ENCODE measurements around the gene DNAJA2.
"Not testable (repeated sequence)": the region's sequence is repeated elsewhere in the genome, so short reads cannot be mapped to it uniquely, and the experiment has no call there.

Gene DNAJA2

GRCh38 chr16:46973207-46973995, at the start of gene DNAJA2:
Gene DNAJA2, minus strand, starts transcription at chr16:46973674. Its CDS starts 102 bp downstream, at chr16:46973572.
- DNase-seq (ENCODE audit: low spot score): peak; percentile 96

- no peak for DNase-seq (ENCODE audit: low spot score)
Measured at GRCh38 chr16:47019568-47019967, 46.1 kb upstream of the DNAJA2 start.

GRCh38 chr16:47018223-47018891, 44.9 kb upstream of the DNAJA2 start:
- peak; percentile 70 for DNase-seq (ENCODE audit: low spot score)

- peak; percentile 21 for DNase-seq (ENCODE audit: low spot score)
Measured at GRCh38 chr16:47017636-47018035, 44.2 kb upstream of the DNAJA2 start.

GRCh38 chr16:47016700-47017133, 43.2 kb upstream of the DNAJA2 start:
- DNase-seq (ENCODE audit: low spot score): no peak

- DNase-seq (ENCODE audit: low spot score): no peak
Measured at GRCh38 chr16:47013910-47014309, 40.4 kb upstream of the DNAJA2 start.

- DNase-seq (ENCODE audit: low spot score): no peak
Measured at GRCh38 chr16:47013172-47013571, 39.7 kb upstream of the DNAJA2 start.

GRCh38 chr16:47010812-47011211, 37.3 kb upstream of the DNAJA2 start:
- DNase-seq (ENCODE audit: low spot score): not testable (repeated sequence)

- DNase-seq (ENCODE audit: low spot score): no peak
Measured at GRCh38 chr16:47008612-47009011, 35.1 kb upstream of the DNAJA2 start.

- DNase-seq (ENCODE audit: low spot score): no peak
Measured at GRCh38 chr16:47008174-47008573, 34.7 kb upstream of the DNAJA2 start.

- DNase-seq (ENCODE audit: low spot score): no peak
Measured at GRCh38 chr16:47004652-47005051, 31.2 kb upstream of the DNAJA2 start.

- DNase-seq (ENCODE audit: low spot score): not testable (repeated sequence)
Measured at GRCh38 chr16:47000066-47000465, 26.6 kb upstream of the DNAJA2 start.

- DNase-seq (ENCODE audit: low spot score): no peak
Measured at GRCh38 chr16:46997844-46998243, 24.4 kb upstream of the DNAJA2 start.

- no peak for DNase-seq (ENCODE audit: low spot score)
Measured at GRCh38 chr16:46996952-46997458, 23.5 kb upstream of the DNAJA2 start.

- DNase-seq (ENCODE audit: low spot score): peak; percentile 40
Measured at GRCh38 chr16:46996391-46996790, 22.9 kb upstream of the DNAJA2 start.

GRCh38 chr16:46991729-46992704, 18.5 kb upstream of the DNAJA2 start:
- no peak for DNase-seq (ENCODE audit: low spot score)

- no peak for DNase-seq (ENCODE audit: low spot score)
Measured at GRCh38 chr16:46986896-46987295, 13.4 kb upstream of the DNAJA2 start.

- DNase-seq (ENCODE audit: low spot score): no peak
Measured at GRCh38 chr16:46986438-46986837, 13.0 kb upstream of the DNAJA2 start.

- no peak for DNase-seq (ENCODE audit: low spot score)
Measured at GRCh38 chr16:46982335-46982734, 8.9 kb upstream of the DNAJA2 start.

GRCh38 chr16:46980926-46981325, 7.5 kb upstream of the DNAJA2 start:
- no peak for DNase-seq (ENCODE audit: low spot score)

- DNase-seq (ENCODE audit: low spot score): no peak
Measured at GRCh38 chr16:46976550-46976949, 3.1 kb upstream of the DNAJA2 start.

GRCh38 chr16:46975908-46976470, 2.5 kb upstream of the DNAJA2 start:
- DNase-seq (ENCODE audit: low spot score): no peak

Data from iPS-NIHi11 (cell line).